IMR-90 (cell line): Measurements from ENCODE around the gene RENBP. TPM values are rescaled to one million over a fixed set of nuclear protein-coding genes. Genes with fewer than 3 reads are reported as not detected.

ENCODE experiments used
- ATAC-seq: fragments of 200-7000 bp; cut with Tn5 transposase; 2 replicates; pipeline ENCODE4 v1.9.1; 2020; ENCODE audit warnings: low read depth, mild to moderate bottlenecking, moderate library complexity
- BruUV-seq: library from RNA; stranded (reverse); fragments of 400-500 nt; replicated peaks from 2 replicates; lab custom pipeline; 2021; lab: Mats Ljungman, UMichigan
- CTCF ChIA-PET: fragments of 300-600 bp; formaldehyde crosslinking; extraction: SDS; loops from one replicate; lab custom pipeline; 2021; ENCODE audit warnings: antibody characterized with exemption; lab: Yijun Ruan, JAX
- POLR2A ChIA-PET: fragments of 300-600 bp; sonication (Branson Sonifier 250); formaldehyde crosslinking; loops from one replicate; lab custom pipeline; 2022; ENCODE audit warnings: antibody characterized with exemption; ENCODE audit not compliant: unreplicated experiment; lab: Charles Lee
- DNase-seq: peaks from one replicate; pipeline ENCODE4 v3.0.0; 2013
- H2AFZ ChIP-seq: replicated peaks from 2 replicates; pipeline ENCODE3; 2013; ENCODE audit warnings: low read length, mild to moderate bottlenecking; ENCODE audit not compliant: poor library complexity
- H2AK5ac ChIP-seq: 2 replicates; pipeline ENCODE4 v1.6.1; 2013; ENCODE audit warnings: low read depth, low read length, inconsistent platforms
- H2AK9ac ChIP-seq: replicated peaks from 2 replicates; pipeline ENCODE3; 2013; ENCODE audit warnings: mild to moderate bottlenecking, low read depth, low read length, moderate library complexity; ENCODE audit not compliant: poor library complexity
- H2BK120ac ChIP-seq: 2 replicates; pipeline ENCODE4 v1.6.1; 2013; ENCODE audit warnings: low read depth, low read length, inconsistent platforms
- H2BK15ac ChIP-seq: 3 replicates; pipeline ENCODE4 v1.6.1; 2013; ENCODE audit warnings: low read depth, low read length, inconsistent platforms
- H2BK20ac ChIP-seq: 2 replicates; pipeline ENCODE4 v1.6.1; 2013; ENCODE audit warnings: low read depth, mild to moderate bottlenecking, inconsistent platforms, low read length, moderate library complexity
- H2BK5ac ChIP-seq: 2 replicates; pipeline ENCODE4 v1.6.1; 2013; ENCODE audit warnings: mild to moderate bottlenecking, low read depth, low read length, inconsistent platforms; ENCODE audit not compliant: poor library complexity, severe bottlenecking
- H3K14ac ChIP-seq: replicated peaks from 2 replicates; pipeline ENCODE4 v1.6.1; 2013; ENCODE audit warnings: low read depth, low read length, inconsistent platforms
- H3K18ac ChIP-seq: 2 replicates; pipeline ENCODE4 v1.6.1; 2013; ENCODE audit warnings: low read depth, low read length, control low read depth
- H3K23ac ChIP-seq: 2 replicates; pipeline ENCODE4 v1.6.1; 2013; ENCODE audit warnings: low read depth, low read length, inconsistent platforms
- H3K27ac ChIP-seq: 2 replicates; pipeline ENCODE4 v1.5.1; 2013; ENCODE audit warnings: mild to moderate bottlenecking, control low read depth, low read length; ENCODE audit not compliant: insufficient read depth
- H3K27me3 ChIP-seq: 2 replicates; pipeline ENCODE4 v1.6.1; 2013; ENCODE audit warnings: low read length; ENCODE audit not compliant: control insufficient read depth, insufficient read depth
- H3K36me3 ChIP-seq: 2 replicates; pipeline ENCODE4 v1.6.1; 2013; ENCODE audit warnings: low read length, mixed read lengths; ENCODE audit not compliant: control insufficient read depth, insufficient read depth
- H3K4ac ChIP-seq: 2 replicates; pipeline ENCODE4 v1.6.1; 2013; ENCODE audit warnings: low read depth, low read length, inconsistent platforms
- H3K4me1 ChIP-seq: 2 replicates; pipeline ENCODE4 v1.6.1; 2013; ENCODE audit warnings: low read length, mixed read lengths; ENCODE audit not compliant: control insufficient read depth, insufficient read depth
- H3K4me2 ChIP-seq: 2 replicates; pipeline ENCODE4 v1.6.1; 2013; ENCODE audit warnings: low read depth, mild to moderate bottlenecking, control low read depth, low read length, moderate library complexity
- H3K4me3 ChIP-seq: 2 replicates; pipeline ENCODE4 v1.5.1; 2013; ENCODE audit warnings: low read depth, mild to moderate bottlenecking, control low read depth, low read length, moderate library complexity; ENCODE audit not compliant: insufficient read depth
- H3K56ac ChIP-seq: 2 replicates; pipeline ENCODE4 v1.6.1; 2013; ENCODE audit warnings: low read length, inconsistent platforms; ENCODE audit not compliant: insufficient read depth; ENCODE audit errors: extremely low read depth
- H3K79me1 ChIP-seq, 2 experiments: 2 replicates each; pipeline ENCODE4 v1.6.1; 2013; ENCODE audit warnings: low read length in 2 of 2, inconsistent platforms in 1 of 2, low read depth in 1 of 2
- H3K9ac ChIP-seq: 2 replicates; pipeline ENCODE4 v1.6.1; 2013; ENCODE audit warnings: low read depth, low read length, control low read depth
- H3K9me1 ChIP-seq: 2 replicates; pipeline ENCODE4 v1.6.1; 2013; ENCODE audit warnings: low read length, inconsistent platforms; ENCODE audit not compliant: insufficient read depth
- H3K9me3 ChIP-seq: 2 replicates; pipeline ENCODE4 v1.6.1; 2013; ENCODE audit warnings: low read length; ENCODE audit not compliant: control insufficient read depth, insufficient read depth
- H4K20me1 ChIP-seq: 2 replicates; pipeline ENCODE4 v1.6.1; 2013; ENCODE audit warnings: low read length, inconsistent platforms; ENCODE audit not compliant: insufficient read depth
- H4K5ac ChIP-seq: 2 replicates; pipeline ENCODE4 v1.6.1; 2013; ENCODE audit warnings: mild to moderate bottlenecking, low read depth, low read length, control low read depth
- H4K8ac ChIP-seq, 2 experiments: 2 replicates each; pipeline ENCODE4 v1.6.1; 2013; ENCODE audit warnings: low read depth in 2 of 2, low read length in 2 of 2, control low read depth in 1 of 2, inconsistent platforms in 1 of 2
- H4K91ac ChIP-seq: 2 replicates; pipeline ENCODE4 v1.6.1; 2013; ENCODE audit warnings: low read depth, low read length, inconsistent platforms; ENCODE audit not compliant: insufficient read depth
- BHLHE40 ChIP-seq: fragments of 150-350 bp; IDR thresholded peaks from 2 replicates; pipeline ENCODE4 v1.6.1; 2016; ENCODE audit warnings: mild to moderate bottlenecking, low read depth, low read length
- CEBPB ChIP-seq: IDR thresholded peaks from 2 replicates; pipeline ENCODE4 v1.6.1; 2012; ENCODE audit warnings: low read depth, low read length, improper control_type of control experiment
- CHD1 ChIP-seq: IDR thresholded peaks from 2 replicates; pipeline ENCODE4 v1.6.1; 2012; ENCODE audit warnings: low read depth, low read length, improper control_type of control experiment
- FOS ChIP-seq: fragments of 150-350 bp; IDR thresholded peaks from 2 replicates; pipeline ENCODE4 v1.6.1; 2016; ENCODE audit warnings: low read depth, low read length
- MAFK ChIP-seq: IDR thresholded peaks from 2 replicates; pipeline ENCODE4 v1.6.1; 2012; ENCODE audit warnings: low read depth, low read length, improper control_type of control experiment
- MAZ ChIP-seq: IDR thresholded peaks from 2 replicates; pipeline ENCODE4 v1.6.1; 2012; ENCODE audit warnings: low read depth, mild to moderate bottlenecking, low read length, improper control_type of control experiment, moderate library complexity, borderline replicate concordance
- MXI1 ChIP-seq: IDR thresholded peaks from 2 replicates; pipeline ENCODE4 v1.6.1; 2012; ENCODE audit warnings: low read depth, mild to moderate bottlenecking, low read length, moderate library complexity, borderline replicate concordance
- NFE2L2 ChIP-seq: fragments of 150-350 bp; IDR thresholded peaks from 2 replicates; pipeline ENCODE4 v1.6.1; 2016; ENCODE audit warnings: low read depth, mild to moderate bottlenecking, low read length
- POLR2A ChIP-seq: IDR thresholded peaks from 2 replicates; pipeline ENCODE4 v1.6.1; 2012; ENCODE audit warnings: mild to moderate bottlenecking, low read depth, low read length
- RAD21 ChIP-seq: IDR thresholded peaks from 2 replicates; pipeline ENCODE4 v1.6.1; 2012; ENCODE audit warnings: low read length, improper control_type of control experiment
- RCOR1 ChIP-seq: IDR thresholded peaks from 2 replicates; pipeline ENCODE4 v1.6.1; 2012; ENCODE audit warnings: mild to moderate bottlenecking, low read length, improper control_type of control experiment; ENCODE audit not compliant: insufficient replicate concordance
- RFX5 ChIP-seq: IDR thresholded peaks from 2 replicates; pipeline ENCODE4 v1.8.0; 2012; ENCODE audit warnings: low read depth, mild to moderate bottlenecking, low read length, moderate library complexity
- SMC3 ChIP-seq: fragments of 150-350 bp; IDR thresholded peaks from 2 replicates; pipeline ENCODE4 v1.6.1; 2016; ENCODE audit warnings: low read depth, mild to moderate bottlenecking, antibody characterized with exemption, low read length, moderate library complexity
- USF2 ChIP-seq: fragments of 150-350 bp; IDR thresholded peaks from 2 replicates; pipeline ENCODE4 v1.6.1; 2017; ENCODE audit warnings: mild to moderate bottlenecking, antibody characterized with exemption, low read length, low read depth
- WGBS, 2 experiments: methylation state at CpG; one replicate each; pipeline versions ENCODE4 v1.1.5 to v1.1.7; 2013; ENCODE audit warnings: missing lambda C conversion rate in 2 of 2; ENCODE audit not compliant: insufficient read length in 1 of 2; ENCODE audit errors: extremely low coverage in 2 of 2; 5-methylcytosine and 5-hydroxymethylcytosine counted together
- dilution Hi-C: fragments of 300-500 bp; cut with HindIII; formaldehyde crosslinking; loops from one replicate; pipeline ENCODE4 v1.14.3; 2018; ENCODE audit warnings: low sequenced_read_pairs; ENCODE audit not compliant: unreplicated experiment
- in situ Hi-C: fragments of 300-500 bp; cut with MboI; formaldehyde crosslinking; loops from 3 replicates; pipeline ENCODE4 v1.14.3; 2019; ENCODE audit warnings: low sequenced_read_pairs, inconsistent platforms, mixed read lengths
- intact Hi-C: fragments of 100-400 bp; cut with micrococcal nuclease; formaldehyde crosslinking; loops from 2 replicates; pipeline ENCODE4 v1.10.0; 2022
- polyA plus RNA-seq, 3 experiments: library from polyadenylated mRNA; depleted of rRNA; stranded (reverse); fragments of >200 nt; gene quantifications; 2 replicates each; pipeline ENCODE4 v1.2.3, GENCODE V29; 2012; ENCODE audit warnings: low replicate concordance in 1 of 3
- total RNA-seq: library from RNA; depleted of rRNA; stranded (reverse); fragments of >200 nt; gene quantifications from 2 replicates; pipeline ENCODE4 v1.2.3, GENCODE V29; 2012
- TF ChIP-seq, protein P1 (sequence below): conservative IDR thresholded peaks from 2 replicates; pipeline ENCODE4 v1.5.1; 2012; ENCODE audit warnings: mild to moderate bottlenecking, low read depth, low read length, improper control_type of control experiment
- TF ChIP-seq, protein P2 (sequence below): fragments of 150-350 bp; IDR thresholded peaks from 2 replicates; pipeline ENCODE4 v1.6.1; 2016; ENCODE audit warnings: low read depth, mild to moderate bottlenecking, low read length, moderate library complexity, borderline replicate concordance

Gene RENBP
- total and polyA plus RNA-seq, 2 of the 4 experiments (the other 2 are of a cell fraction), result 0.15 to 0.18 TPM

GRCh38 chrX:153983321-153983801 is 38.9 kb upstream of the RENBP start:
- Histone ChIP-seq H3K4ac (no peak overlapping the region), H2AFZ (no peak overlapping the region), H3K9me3 (peaks cover 4% of the 10 kb centered on the region; the same call in 1 of the 2 replicates), H3K4me3 (no peak overlapping the region), H3K27me3 (no peaks in the 10 kb centered on the region; the same call in 1 of the 2 replicates), H3K18ac (no peak overlapping the region), H2BK5ac (no peak overlapping the region), H3K14ac (no peak overlapping the region), H3K23ac (no peak overlapping the region), H2BK20ac (no peak overlapping the region), H3K79me1 (no peaks in the 10 kb centered on the region), H2AK9ac (no peak overlapping the region), H2BK15ac (no peak overlapping the region), H2AK5ac (no peak overlapping the region), H3K56ac (no peak overlapping the region), H3K4me2 (no peak overlapping the region), H3K36me3 (no peaks in the 10 kb centered on the region; the same call in 1 of the 2 replicates), H2BK120ac (no peak overlapping the region), H4K20me1 (no peaks in the 10 kb centered on the region), H3K9me1 (no peaks in the 10 kb centered on the region), H3K4me1 (no peaks in the 10 kb centered on the region), H4K8ac (no peak overlapping the region), H3K27ac (no peak overlapping the region), H3K9ac (no peak overlapping the region), H4K5ac (no peak overlapping the region), H4K91ac (no peak overlapping the region)
- intact Hi-C loops (no loop called here), dilution Hi-C loops (no loop called here), in situ Hi-C loops (no loop called here)
- DNase-seq, result no peak
- no TSS peak for BruUV-seq
- no peak for ATAC-seq
- WGBS, 2 experiments, result 84% methylated on average over 6 of the region's 12 CpGs; no CpG with 5 or more reads in 1 of the 2 experiments
- ChIA-PET POLR2A (no interaction called here), CTCF (no interaction called here)
- TF ChIP-seq NFE2L2 (no peak), FOS (no peak), MAZ (no peak), SMC3 (no peak), RCOR1 (no peak), RFX5 (no peak), USF2 (no peak), MXI1 (no peak), MAFK (no peak), RAD21 (no peak), CEBPB (no peak), BHLHE40 (no peak), CHD1 (no peak), POLR2A (no peak)
- TF ChIP-seq, protein P1, sequence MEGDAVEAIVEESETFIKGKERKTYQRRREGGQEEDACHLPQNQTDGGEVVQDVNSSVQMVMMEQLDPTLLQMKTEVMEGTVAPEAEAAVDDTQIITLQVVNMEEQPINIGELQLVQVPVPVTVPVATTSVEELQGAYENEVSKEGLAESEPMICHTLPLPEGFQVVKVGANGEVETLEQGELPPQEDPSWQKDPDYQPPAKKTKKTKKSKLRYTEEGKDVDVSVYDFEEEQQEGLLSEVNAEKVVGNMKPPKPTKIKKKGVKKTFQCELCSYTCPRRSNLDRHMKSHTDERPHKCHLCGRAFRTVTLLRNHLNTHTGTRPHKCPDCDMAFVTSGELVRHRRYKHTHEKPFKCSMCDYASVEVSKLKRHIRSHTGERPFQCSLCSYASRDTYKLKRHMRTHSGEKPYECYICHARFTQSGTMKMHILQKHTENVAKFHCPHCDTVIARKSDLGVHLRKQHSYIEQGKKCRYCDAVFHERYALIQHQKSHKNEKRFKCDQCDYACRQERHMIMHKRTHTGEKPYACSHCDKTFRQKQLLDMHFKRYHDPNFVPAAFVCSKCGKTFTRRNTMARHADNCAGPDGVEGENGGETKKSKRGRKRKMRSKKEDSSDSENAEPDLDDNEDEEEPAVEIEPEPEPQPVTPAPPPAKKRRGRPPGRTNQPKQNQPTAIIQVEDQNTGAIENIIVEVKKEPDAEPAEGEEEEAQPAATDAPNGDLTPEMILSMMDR, result no peak
- TF ChIP-seq, protein P2, sequence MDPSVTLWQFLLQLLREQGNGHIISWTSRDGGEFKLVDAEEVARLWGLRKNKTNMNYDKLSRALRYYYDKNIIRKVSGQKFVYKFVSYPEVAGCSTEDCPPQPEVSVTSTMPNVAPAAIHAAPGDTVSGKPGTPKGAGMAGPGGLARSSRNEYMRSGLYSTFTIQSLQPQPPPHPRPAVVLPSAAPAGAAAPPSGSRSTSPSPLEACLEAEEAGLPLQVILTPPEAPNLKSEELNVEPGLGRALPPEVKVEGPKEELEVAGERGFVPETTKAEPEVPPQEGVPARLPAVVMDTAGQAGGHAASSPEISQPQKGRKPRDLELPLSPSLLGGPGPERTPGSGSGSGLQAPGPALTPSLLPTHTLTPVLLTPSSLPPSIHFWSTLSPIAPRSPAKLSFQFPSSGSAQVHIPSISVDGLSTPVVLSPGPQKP, result no peak
